Coronary artery (tissue), 2 donors: ENCODE measurements around the gene TUBGCP2.
"Not testable (repeated sequence)": the region's sequence is repeated elsewhere in the genome, so short reads cannot be mapped to it uniquely, and the experiment has no call there.

Experiments used
- DNase-seq: peaks from one replicate; pipeline ENCODE4 v3.0.0-alpha.2; 2017; ENCODE audit warnings: low spot score
- H3K27ac ChIP-seq, 2 donors: fragments of 200-600 bp; sonication (generic); one replicate each; pipeline ENCODE4 v1.5.1; 2016 to 2019
- H3K4me3 ChIP-seq: fragments of 200-600 bp; sonication (generic); 2 replicates; pipeline ENCODE4 v1.5.1; 2016; ENCODE audit warnings: mild to moderate bottlenecking, moderate library complexity
- TF ChIP-seq, protein P1 (sequence below): fragments of 200-600 bp; sonication (generic); IDR thresholded peaks from one replicate; pipeline ENCODE4 v1.5.1; 2019; ENCODE audit warnings: antibody characterized with exemption

TUBGCP2 gene

DNA sequence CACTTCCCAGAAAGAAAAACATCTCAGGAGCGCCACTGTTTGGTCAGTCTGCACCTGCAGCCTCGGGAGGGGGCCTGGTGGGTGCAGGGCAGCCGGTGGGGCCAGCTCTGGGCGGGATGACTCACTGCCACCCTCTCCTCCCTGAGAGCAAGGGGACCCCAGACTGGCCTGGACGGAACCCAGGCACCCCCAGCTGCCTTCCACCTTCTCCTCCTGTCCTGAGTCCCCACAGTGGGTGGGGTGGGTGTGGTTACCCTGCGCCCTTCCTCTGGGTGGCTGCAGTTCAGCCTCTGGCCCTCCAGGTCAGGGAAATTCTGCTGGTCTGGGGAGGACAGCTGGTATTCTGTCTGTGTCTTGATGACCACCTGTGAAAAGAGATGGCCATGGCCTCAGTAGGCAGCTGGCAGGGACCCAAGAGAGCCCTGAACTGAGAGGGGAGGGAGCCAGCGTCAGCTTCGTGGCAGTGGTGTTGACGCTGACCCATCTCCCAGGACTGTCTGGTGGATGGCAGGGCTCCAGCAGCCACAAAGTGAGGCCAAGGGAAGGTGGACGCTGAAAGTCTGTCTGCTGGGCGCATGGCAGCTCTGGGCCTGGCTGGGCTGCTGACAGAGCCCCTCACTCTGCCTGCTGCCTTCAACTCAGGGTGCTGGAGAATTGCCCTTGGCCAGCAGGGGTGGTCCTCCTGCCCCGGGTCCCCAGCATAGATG, 19.1 kb upstream of the TUBGCP2 start:
- Histone ChIP-seq H3K4me3 (no peak overlapping the region), H3K27ac (no peak overlapping the region)
- no peak for DNase-seq
- TF ChIP-seq, protein P1, sequence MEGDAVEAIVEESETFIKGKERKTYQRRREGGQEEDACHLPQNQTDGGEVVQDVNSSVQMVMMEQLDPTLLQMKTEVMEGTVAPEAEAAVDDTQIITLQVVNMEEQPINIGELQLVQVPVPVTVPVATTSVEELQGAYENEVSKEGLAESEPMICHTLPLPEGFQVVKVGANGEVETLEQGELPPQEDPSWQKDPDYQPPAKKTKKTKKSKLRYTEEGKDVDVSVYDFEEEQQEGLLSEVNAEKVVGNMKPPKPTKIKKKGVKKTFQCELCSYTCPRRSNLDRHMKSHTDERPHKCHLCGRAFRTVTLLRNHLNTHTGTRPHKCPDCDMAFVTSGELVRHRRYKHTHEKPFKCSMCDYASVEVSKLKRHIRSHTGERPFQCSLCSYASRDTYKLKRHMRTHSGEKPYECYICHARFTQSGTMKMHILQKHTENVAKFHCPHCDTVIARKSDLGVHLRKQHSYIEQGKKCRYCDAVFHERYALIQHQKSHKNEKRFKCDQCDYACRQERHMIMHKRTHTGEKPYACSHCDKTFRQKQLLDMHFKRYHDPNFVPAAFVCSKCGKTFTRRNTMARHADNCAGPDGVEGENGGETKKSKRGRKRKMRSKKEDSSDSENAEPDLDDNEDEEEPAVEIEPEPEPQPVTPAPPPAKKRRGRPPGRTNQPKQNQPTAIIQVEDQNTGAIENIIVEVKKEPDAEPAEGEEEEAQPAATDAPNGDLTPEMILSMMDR, result no peak

DNA sequence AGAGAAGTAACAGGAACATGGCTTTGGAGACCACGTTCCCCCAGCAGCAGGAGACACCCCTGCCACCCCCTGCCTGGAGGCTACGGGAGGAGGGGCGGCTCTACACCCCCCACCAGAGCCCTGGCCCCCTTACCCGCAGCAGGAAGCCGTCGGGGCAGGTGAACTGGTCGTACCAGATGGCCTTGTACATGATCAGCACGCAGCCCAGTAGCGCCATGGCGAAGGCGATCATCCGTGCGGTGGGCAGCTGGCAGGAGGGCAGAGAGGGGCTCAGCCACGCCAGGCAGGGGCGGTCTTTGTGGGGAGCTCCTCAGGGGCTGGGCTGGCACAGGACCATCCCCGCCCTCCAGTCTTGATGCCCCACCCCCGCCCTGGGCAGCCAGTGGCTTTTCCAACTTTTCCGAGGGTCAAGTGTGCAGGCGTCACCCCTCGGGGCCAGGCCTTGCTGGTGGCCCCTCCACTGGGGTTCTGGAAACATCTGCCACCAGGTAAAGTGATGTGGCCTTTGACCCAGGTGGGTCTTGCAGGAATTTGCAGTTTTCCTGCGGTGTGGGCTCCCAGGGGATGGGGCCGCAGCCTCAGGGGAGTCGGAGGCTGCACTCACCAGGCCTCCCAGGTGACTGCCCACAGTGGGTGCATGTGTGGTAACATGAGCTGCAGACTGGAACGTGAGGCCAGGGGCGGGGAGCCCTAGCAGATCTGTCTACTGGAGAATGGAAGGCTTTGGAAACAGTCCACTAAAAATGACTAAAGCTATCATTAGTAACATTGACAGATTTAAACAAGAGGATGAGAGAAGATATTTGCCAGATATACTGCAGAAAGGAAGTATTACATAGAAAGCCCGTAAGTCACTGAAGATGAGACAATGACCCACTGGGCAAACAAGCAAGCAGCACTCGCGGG, 18.3 kb upstream of the TUBGCP2 start:
- no peak for DNase-seq
- Histone ChIP-seq H3K4me3 (no peak overlapping the region), H3K27ac (no peak overlapping the region)
- TF ChIP-seq, protein P1, result no peak

DNA sequence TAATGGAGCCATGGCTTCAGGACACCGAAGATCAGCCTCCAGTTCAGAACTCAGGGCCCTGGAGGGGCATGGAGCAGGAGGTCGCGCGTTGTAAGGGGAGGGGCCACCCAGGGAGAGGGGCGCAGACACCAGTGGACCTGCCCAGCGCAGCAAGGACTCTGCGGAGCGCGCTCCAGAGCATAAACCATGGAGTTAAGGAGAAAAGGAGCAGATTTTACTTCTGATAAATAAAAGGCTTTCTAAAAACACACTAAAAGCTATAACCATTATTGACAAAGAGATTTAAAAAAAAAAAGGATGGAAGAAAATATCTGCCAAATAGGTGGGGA, 17.5 kb upstream of the TUBGCP2 start:
- peak overlapping the region; percentile 69 for H3K4me3 ChIP-seq
- TF ChIP-seq, protein P1, result no peak

DNA sequence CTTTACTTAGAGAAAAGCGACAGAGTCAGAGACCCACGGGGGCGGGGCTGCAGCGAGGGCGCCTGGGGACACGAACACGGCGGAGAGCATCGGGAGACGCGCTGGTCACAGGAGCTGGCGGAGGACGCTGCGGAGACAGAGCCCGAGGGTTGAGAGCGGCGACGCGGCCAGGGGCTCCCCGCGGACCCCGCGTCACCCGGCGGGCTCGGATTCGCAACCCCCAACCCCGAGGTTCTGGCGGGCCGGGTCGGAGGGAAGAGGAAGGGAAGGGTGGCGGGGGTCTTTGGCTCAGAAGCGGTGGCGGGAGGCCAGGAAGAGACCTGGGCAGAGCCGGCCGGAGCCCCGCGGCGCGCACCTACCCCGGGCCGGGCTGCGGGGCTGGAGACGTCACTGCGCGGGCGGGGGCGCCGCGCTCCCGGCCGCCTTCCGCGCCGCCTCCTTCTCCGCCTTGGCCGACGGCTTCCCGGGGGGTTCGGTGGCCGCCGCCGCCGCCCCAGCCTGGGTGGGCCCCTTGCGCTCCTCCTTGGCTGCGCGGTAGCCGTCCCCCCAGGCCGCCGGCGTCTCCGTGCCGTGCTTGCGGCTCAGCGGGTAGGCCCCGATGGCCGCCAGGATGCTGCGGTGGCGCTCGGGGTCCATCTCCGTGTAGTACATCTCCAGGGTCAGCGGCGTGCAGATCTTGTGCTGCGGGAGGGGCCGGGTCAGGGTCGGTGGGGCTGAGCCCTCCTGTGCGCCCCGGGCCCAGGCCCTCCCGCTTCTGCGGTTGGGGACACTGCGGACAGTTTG, 17.0 kb upstream of the TUBGCP2 start:
- Histone ChIP-seq H3K27ac (no peak overlapping the region), H3K4me3 (peak overlapping the region; percentile 69)
- no peak for DNase-seq
- TF ChIP-seq, protein P1, result no peak

More for the DNA sequence above, 17.5 kb upstream of the TUBGCP2 start:
- no peak overlapping the region for H3K27ac ChIP-seq
- DNase-seq, result no peak

DNA sequence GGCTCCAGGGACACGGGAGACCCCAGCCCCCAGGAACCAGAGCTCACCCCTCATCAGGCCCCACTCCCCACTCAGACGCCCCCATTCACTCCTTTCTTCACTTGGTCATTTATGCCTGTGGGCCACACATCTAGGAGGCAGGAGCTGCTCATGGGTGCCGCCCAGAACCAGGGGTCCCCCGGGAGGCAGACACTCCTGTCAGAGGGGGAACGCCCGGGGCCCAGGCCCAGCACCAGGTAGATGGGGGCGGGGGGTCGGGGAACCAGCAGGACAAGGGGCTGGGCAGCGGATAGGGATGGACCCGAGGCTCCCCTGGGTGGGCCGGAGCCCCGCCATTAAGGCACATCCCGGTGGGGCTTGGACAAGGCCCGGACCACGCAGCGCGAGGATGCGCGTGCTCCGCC, 16.2 kb upstream of the TUBGCP2 start:
- no peak overlapping the region for H3K27ac ChIP-seq
- DNase-seq, result no peak
- TF ChIP-seq, protein P1, result no peak
- peak overlapping the region; percentile 69 for H3K4me3 ChIP-seq

DNA sequence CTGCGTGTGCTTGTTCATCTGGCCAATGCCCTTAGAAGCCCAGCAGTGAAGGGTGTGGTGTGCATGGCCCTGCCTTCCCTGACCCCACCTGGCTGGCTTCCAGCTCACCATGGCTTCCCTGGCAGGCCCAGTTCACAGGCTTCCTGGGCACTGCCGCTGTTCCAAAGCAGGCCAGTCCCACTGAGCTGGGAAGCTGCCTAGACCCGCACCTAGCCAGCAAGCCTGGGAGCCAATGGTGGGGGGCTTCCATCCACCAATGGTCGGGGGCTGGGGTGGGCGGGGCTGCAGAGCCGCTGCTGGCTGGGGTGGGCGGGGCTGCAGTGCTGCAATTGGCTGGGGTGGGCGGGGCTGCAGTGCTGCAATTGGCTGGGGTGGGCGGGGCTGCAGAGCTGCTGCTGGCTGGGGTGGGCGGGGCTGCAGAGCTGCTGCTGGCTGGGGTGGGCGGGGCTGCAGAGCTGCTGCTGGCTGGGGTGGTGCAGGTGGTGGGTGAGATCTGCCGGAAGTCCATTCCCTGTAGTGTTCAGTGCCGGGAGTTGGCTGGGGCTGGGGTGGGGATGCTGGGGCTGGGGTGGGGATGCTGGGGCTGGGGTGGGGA, 15.6 kb upstream of the TUBGCP2 start:
- TF ChIP-seq, protein P1, result no peak
- no peak overlapping the region for H3K4me3 ChIP-seq
- H3K27ac ChIP-seq, result no peak overlapping the region
- no peak for DNase-seq

DNA sequence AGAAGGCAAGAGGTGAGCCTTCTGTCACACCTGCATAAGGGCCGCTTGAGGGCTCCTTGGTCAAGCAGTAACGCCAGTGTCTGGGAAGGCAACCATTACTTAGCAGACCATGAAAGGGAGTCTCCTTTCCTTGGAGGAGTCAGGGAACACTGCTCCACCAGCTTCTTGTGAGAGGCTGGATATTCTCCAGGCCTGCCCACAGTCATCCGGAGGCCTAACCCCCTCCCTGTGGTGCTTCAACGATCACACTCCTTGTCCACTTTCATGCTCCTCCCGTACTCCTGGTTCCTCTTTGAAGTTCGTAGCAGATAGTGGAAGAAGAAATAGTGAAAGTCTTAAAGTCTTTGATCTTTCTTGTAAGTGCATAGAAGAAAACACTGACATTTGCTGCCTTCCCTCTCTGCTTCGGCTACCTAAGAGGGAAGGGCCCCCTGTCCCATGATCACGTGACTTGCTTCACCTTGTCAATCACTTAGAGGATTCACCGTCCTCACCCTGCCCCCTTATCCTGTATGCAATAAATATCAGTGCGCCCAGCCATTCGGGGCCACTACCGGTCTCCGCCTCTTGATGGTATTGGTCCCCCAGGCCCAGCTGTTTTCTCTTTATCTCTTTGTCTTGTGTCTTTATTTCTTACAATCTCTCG, 13.5 kb upstream of the TUBGCP2 start:
- not testable (repeated sequence) for H3K4me3 ChIP-seq, H3K27ac ChIP-seq, DNase-seq

DNA sequence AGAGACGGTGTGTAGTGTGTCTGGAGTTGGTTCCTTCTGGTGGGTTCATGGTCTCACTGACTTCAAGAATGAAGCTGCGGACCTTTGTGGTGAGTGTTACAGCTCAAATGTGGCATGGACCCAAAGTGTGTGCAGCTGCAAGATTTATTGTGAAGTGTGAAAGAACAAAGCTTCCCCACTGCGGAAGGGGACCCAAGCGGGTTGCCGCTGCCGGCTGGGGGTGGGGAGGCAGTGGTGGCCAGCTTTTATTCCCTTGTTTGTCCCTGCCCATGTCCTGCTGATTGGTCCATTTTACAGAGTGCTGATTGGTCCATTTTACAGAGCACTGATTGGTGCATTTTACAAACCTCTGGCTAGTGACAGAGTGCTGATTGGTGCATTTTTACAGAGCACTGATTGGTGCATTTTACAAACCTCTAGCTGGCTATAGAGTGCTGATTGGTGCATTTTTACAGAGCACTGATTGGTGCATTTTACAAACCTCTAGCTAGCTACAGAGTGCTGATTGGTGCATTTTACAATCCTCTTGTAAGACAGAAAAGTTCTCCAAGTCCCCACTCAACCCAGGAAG, 12.3 kb upstream of the TUBGCP2 start:
- DNase-seq, H3K4me3 ChIP-seq, H3K27ac ChIP-seq: not testable (repeated sequence)
